ENCODE measurements around the gene SDE2.
"Not testable (repeated sequence)": the region's sequence is repeated elsewhere in the genome, so short reads cannot be mapped to it uniquely, and the experiment has no call there.

SDE2 gene

GRCh38 chr1:225975146-225975545 lies 24.0 kb downstream of the SDE2 start:
- not testable (repeated sequence) for DNase-seq (ENCODE audit: low read depth)

GRCh38 chr1:225974454-225974853 lies 24.7 kb downstream of the SDE2 start:
- no peak for DNase-seq (ENCODE audit: low read depth)

- no peak for DNase-seq (ENCODE audit: low read depth)
Observed at GRCh38 chr1:225973158-225973557, 26.0 kb downstream of the SDE2 start.

GRCh38 chr1:225972344-225973152 lies 26.6 kb downstream of the SDE2 start:
- no peak for DNase-seq (ENCODE audit: low read depth)

- not testable (repeated sequence) for DNase-seq (ENCODE audit: low read depth)
Observed at GRCh38 chr1:225970592-225971157, 28.5 kb downstream of the SDE2 start.

- DNase-seq (ENCODE audit: low read depth), result not testable (repeated sequence)
Observed at GRCh38 chr1:225969751-225970150, 29.4 kb downstream of the SDE2 start.

GRCh38 chr1:225965231-225965630 lies 33.9 kb downstream of the SDE2 start:
- DNase-seq (ENCODE audit: low read depth), result no peak

- DNase-seq (ENCODE audit: low read depth), result no peak
Observed at GRCh38 chr1:225963735-225964530, 35.2 kb downstream of the SDE2 start.

GRCh38 chr1:225962440-225962975 lies 36.6 kb downstream of the SDE2 start:
- no peak for DNase-seq (ENCODE audit: low read depth)

- no peak for DNase-seq (ENCODE audit: low read depth)
Observed at GRCh38 chr1:225961659-225962439, 37.3 kb downstream of the SDE2 start.

- no peak for DNase-seq (ENCODE audit: low read depth)
Observed at GRCh38 chr1:225958041-225958440, 41.1 kb downstream of the SDE2 start.

GRCh38 chr1:225954753-225955152 lies 44.4 kb downstream of the SDE2 start:
- DNase-seq (ENCODE audit: low read depth), result no peak

- no peak for DNase-seq (ENCODE audit: low read depth)
Observed at GRCh38 chr1:225953315-225953714, 45.8 kb downstream of the SDE2 start.

GRCh38 chr1:225950905-225951497 lies 48.1 kb downstream of the SDE2 start:
- DNase-seq (ENCODE audit: low read depth), result no peak

GRCh38 chr1:225949041-225949440 lies 50.1 kb downstream of the SDE2 start:
- DNase-seq (ENCODE audit: low read depth), result no peak

GRCh38 chr1:225946803-225947202 lies 52.3 kb downstream of the SDE2 start:
- DNase-seq (ENCODE audit: low read depth), result no peak

GRCh38 chr1:225946082-225946620 lies 53.0 kb downstream of the SDE2 start:
- DNase-seq (ENCODE audit: low read depth), result no peak

GRCh38 chr1:225945564-225945963 lies 53.6 kb downstream of the SDE2 start:
- no peak for DNase-seq (ENCODE audit: low read depth)

- no peak for DNase-seq (ENCODE audit: low read depth)
Observed at GRCh38 chr1:225944951-225945350, 54.2 kb downstream of the SDE2 start.

- no peak for DNase-seq (ENCODE audit: low read depth)
Observed at GRCh38 chr1:225944387-225944786, 54.8 kb downstream of the SDE2 start.

- DNase-seq (ENCODE audit: low read depth), result no peak
Observed at GRCh38 chr1:225943582-225943981, 55.6 kb downstream of the SDE2 start.

Data from HS-5 (cell line).